Loucy (cell line): ENCODE data around the gene NLRC5.

Source experiments
- H2AFZ ChIP-seq: fragments of 200-600 bp; sonication (generic); 2 replicates; pipeline ENCODE4 v1.6.0; 2016; ENCODE audit warnings: antibody characterized with exemption, mild to moderate bottlenecking, low read length, moderate library complexity
- H3F3A ChIP-seq: fragments of 200-600 bp; 2 replicates; pipeline ENCODE4 v1.6.0; 2016; ENCODE audit warnings: antibody characterized with exemption, low read depth, mild to moderate bottlenecking
- H3K27me3 ChIP-seq: fragments of 200-600 bp; sonication (generic); 2 replicates; pipeline ENCODE4 v1.6.1; 2014; ENCODE audit warnings: low read length, mild to moderate bottlenecking; ENCODE audit not compliant: insufficient read depth, poor library complexity, severe bottlenecking
- H3K36me3 ChIP-seq: fragments of 200-600 bp; sonication (generic); 2 replicates; pipeline ENCODE4 v1.6.1; 2016; ENCODE audit warnings: low read length; ENCODE audit not compliant: insufficient read depth
- H3K4me1 ChIP-seq: fragments of 200-600 bp; sonication (generic); 2 replicates; pipeline ENCODE4 v1.5.1; 2014; ENCODE audit warnings: low read length, mild to moderate bottlenecking; ENCODE audit not compliant: insufficient read depth, poor library complexity, severe bottlenecking
- H3K4me2 ChIP-seq: fragments of 200-600 bp; sonication (generic); 2 replicates; pipeline ENCODE4 v1.6.0; 2014; ENCODE audit warnings: antibody characterized with exemption, low read length, low read depth, mild to moderate bottlenecking; ENCODE audit not compliant: poor library complexity, severe bottlenecking
- H3K4me3 ChIP-seq: fragments of 200-600 bp; sonication (generic); 2 replicates; pipeline ENCODE4 v1.5.1; 2014; ENCODE audit warnings: low read length, mild to moderate bottlenecking, mixed read lengths; ENCODE audit not compliant: poor library complexity, severe bottlenecking
- H3K79me2 ChIP-seq: fragments of 200-600 bp; sonication (generic); 2 replicates; pipeline ENCODE4 v1.6.1; 2014; ENCODE audit warnings: low read length; ENCODE audit not compliant: insufficient read depth
- H3K9ac ChIP-seq: fragments of 200-600 bp; sonication (generic); 2 replicates; pipeline ENCODE4 v1.6.0; 2014; ENCODE audit warnings: mild to moderate bottlenecking, low read depth, low read length, moderate library complexity; ENCODE audit not compliant: poor library complexity, severe bottlenecking
- H3K9me2 ChIP-seq: fragments of 200-600 bp; sonication (generic); replicated peaks from 2 replicates; pipeline ENCODE4 v1.6.1; 2016; ENCODE audit warnings: low read depth, low read length, mixed read lengths
- H3K9me3 ChIP-seq: fragments of 200-600 bp; sonication (generic); 2 replicates; pipeline ENCODE4 v1.6.1; 2014; ENCODE audit warnings: mild to moderate bottlenecking, antibody characterized with exemption, low read length, low read depth; ENCODE audit not compliant: insufficient read depth
- H4K20me1 ChIP-seq: fragments of 200-600 bp; sonication (generic); 2 replicates; pipeline ENCODE4 v1.6.0; 2014; ENCODE audit warnings: antibody characterized with exemption, low read length, mild to moderate bottlenecking; ENCODE audit not compliant: insufficient read depth, poor library complexity, severe bottlenecking
- EZH2phosphoT487 ChIP-seq: fragments of 200-600 bp; IDR thresholded peaks from 2 replicates; pipeline ENCODE4 v1.6.1; 2018; ENCODE audit warnings: antibody characterized with exemption, mild to moderate bottlenecking, moderate library complexity, borderline replicate concordance
- TF ChIP-seq, protein P1 (sequence below): fragments of 200-600 bp; sonication (generic); conservative IDR thresholded peaks from 2 replicates; pipeline ENCODE4 v1.5.1; 2014; ENCODE audit warnings: mild to moderate bottlenecking, antibody characterized with exemption, low read length

The NLRC5 gene

DNA sequence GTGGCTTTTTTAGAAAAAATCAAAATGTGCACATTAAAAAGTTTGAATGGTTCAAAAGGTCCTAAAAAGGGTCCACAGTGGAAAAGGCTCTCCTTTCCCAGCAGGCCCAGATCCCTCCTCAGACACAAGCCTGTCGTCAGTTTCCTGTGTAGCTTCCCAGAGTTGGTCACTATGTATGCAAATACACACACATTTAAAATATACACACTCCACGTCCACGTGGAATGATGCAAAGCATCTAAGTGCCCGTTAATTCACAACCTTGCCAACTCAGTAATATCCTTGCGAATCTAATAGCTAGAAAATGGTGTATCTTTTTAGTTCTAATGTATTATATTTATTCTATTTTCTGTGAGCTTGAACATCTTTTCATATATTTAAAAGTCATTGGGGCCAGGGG lies 17.7 kb downstream of the NLRC5 start:
- no peak overlapping the region for H3K9ac ChIP-seq
- no peak overlapping the region for H3K4me2 ChIP-seq
- H3K9me3 ChIP-seq: no peaks in the 10 kb centered on the region
- TF ChIP-seq EZH2phosphoT487: no peak
- TF ChIP-seq, protein P1, sequence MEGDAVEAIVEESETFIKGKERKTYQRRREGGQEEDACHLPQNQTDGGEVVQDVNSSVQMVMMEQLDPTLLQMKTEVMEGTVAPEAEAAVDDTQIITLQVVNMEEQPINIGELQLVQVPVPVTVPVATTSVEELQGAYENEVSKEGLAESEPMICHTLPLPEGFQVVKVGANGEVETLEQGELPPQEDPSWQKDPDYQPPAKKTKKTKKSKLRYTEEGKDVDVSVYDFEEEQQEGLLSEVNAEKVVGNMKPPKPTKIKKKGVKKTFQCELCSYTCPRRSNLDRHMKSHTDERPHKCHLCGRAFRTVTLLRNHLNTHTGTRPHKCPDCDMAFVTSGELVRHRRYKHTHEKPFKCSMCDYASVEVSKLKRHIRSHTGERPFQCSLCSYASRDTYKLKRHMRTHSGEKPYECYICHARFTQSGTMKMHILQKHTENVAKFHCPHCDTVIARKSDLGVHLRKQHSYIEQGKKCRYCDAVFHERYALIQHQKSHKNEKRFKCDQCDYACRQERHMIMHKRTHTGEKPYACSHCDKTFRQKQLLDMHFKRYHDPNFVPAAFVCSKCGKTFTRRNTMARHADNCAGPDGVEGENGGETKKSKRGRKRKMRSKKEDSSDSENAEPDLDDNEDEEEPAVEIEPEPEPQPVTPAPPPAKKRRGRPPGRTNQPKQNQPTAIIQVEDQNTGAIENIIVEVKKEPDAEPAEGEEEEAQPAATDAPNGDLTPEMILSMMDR: no peak
- H3K79me2 ChIP-seq: peaks cover 30% of the 10 kb centered on the region
- no peaks in the 10 kb centered on the region for H3K27me3 ChIP-seq
- H3F3A ChIP-seq: 0 out of 2 replicates have a peak, but pooled peaks cover 3% of the 10 kb centered on the region
- peaks cover 7% of the 10 kb centered on the region for H3K4me1 ChIP-seq
- H2AFZ ChIP-seq: no peak overlapping the region
- no peaks in the 10 kb centered on the region for H4K20me1 ChIP-seq
- no peaks in the 10 kb centered on the region for H3K9me2 ChIP-seq
- no peak overlapping the region for H3K4me3 ChIP-seq
- H3K36me3 ChIP-seq: no peaks in the 10 kb centered on the region

DNA sequence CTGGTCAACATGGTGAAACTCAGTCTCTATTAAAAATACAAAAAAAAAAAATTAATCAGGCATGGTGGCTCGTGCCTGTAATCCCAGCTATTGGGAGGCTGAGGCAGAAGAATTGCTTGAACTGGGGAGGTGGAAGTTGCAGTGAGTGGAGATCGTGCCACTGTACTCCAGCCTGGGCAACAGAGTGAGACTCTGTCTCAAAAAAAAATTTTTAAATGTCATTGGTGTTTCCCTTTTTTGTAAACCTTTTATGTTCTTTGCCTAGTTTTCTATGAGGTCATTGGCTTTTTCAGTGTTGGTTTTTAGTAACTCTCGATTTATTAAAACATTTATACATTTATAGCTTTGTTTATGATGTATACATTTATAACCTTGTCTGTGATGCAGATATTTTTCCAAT lies 18.2 kb downstream of the NLRC5 start:
- Histone ChIP-seq H3K4me3 (no peak overlapping the region), H3K4me2 (no peak overlapping the region), H3K9me3 (no peaks in the 10 kb centered on the region), H3K4me1 (peaks cover 7% of the 10 kb centered on the region), H3K79me2 (peaks cover 32% of the 10 kb centered on the region), H3K9ac (no peak overlapping the region), H3K36me3 (no peaks in the 10 kb centered on the region), H3K27me3 (no peaks in the 10 kb centered on the region), H4K20me1 (no peaks in the 10 kb centered on the region), H3K9me2 (no peaks in the 10 kb centered on the region), H3F3A (0 out of 2 replicates have a peak, but pooled peaks cover 3% of the 10 kb centered on the region), H2AFZ (no peak overlapping the region)
- TF ChIP-seq, protein P1: no peak
- TF ChIP-seq EZH2phosphoT487: no peak

DNA sequence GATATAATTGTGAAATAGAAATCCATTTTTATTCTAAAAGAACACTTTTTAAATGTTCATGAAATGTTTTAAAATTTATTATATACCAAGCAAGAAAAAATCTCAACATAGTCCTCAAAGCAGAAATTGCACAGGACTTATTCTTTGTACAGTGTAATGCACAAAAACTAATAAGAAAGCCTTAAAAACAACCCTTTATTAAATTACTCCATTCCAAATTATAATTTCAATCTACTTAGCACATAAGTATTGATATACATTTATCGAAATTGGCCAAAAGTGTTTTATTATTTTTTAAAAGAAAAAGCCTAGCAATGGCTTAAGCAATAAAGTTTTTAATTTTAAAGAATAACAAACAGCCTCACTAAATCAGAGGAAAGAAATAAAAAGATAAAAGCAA lies 19.1 kb downstream of the NLRC5 start:
- no peak for TF ChIP-seq EZH2phosphoT487
- TF ChIP-seq, protein P1: no peak
- no peak overlapping the region for H3K9ac ChIP-seq
- H3K4me1 ChIP-seq: peaks cover 8% of the 10 kb centered on the region

More for the DNA sequence above, 19.1 kb downstream of the NLRC5 start:
- Histone ChIP-seq H3K79me2 (peaks cover 37% of the 10 kb centered on the region), H3K9me3 (no peaks in the 10 kb centered on the region), H3K27me3 (no peaks in the 10 kb centered on the region), H2AFZ (no peak overlapping the region), H3K9me2 (no peaks in the 10 kb centered on the region), H3K4me3 (no peak overlapping the region), H4K20me1 (no peaks in the 10 kb centered on the region), H3K36me3 (no peaks in the 10 kb centered on the region), H3F3A (0 out of 2 replicates have a peak, but pooled peaks cover 3% of the 10 kb centered on the region), H3K4me2 (no peak overlapping the region)
